A549 treated with AZD9567 at 1 μM for 4 hours (cell line): ENCODE results near the gene UBALD2. TPM values are rescaled to one million over a fixed set of nuclear protein-coding genes. Genes with fewer than 3 reads are reported as not detected.

Source experiments
- total RNA-seq: library from RNA; stranded (reverse); fragments of 200-300 nt; extraction: Qiagen RNA extraction; gene quantifications from 5 replicates; pipeline ENCODE4 v1.2.3, GENCODE V29; 2022; ENCODE audit not compliant: insufficient read depth

The UBALD2 gene
- 30.3 to 120 TPM (median 109 TPM) in 5 replicates for total RNA-seq

DNA sequence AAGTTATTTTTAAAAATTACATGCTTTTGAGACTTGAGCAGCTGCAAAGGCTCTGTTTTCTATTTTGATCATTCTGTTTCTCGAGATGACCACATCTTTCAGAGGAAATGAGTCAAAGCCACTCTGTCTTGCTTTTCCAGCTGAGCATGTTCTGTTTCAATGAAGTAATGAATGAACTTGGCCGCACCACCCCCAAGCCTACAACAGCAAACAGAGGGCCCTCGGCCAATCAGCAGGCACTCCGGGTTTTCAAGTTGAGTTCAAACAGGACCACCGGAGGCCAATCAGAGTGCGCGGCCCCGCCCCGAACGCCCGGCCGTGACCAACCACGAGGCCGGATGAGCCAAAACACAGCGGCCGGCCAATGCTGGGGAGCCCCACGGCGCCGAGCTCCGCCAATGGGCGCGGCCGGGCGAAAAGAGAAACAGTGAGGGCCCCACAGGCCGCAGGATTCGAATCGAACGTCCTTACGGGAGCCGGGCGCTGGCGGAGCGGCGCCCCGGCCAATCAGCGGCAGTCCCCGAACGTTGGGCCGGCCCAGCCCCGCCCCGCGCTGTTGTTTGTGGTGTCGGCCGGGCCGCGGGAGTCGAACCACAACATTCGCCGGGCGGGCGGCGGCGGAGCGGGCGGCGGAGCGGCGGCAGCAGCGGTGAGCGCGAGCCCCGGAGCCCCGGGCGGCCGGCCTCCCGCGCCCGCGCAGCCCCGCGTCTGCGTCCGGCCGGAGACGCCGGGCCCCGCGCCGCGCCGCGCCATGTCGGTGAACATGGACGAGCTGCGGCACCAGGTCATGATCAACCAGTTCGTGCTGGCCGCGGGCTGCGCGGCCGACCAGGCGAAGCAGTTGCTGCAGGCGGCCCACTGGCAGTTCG lies at the start of gene UBALD2:
Gene UBALD2 (plus strand): TSS at position 594 of the 869 bp plus-strand sequence. CDS start 158 bp downstream, at position 752.

DNA sequence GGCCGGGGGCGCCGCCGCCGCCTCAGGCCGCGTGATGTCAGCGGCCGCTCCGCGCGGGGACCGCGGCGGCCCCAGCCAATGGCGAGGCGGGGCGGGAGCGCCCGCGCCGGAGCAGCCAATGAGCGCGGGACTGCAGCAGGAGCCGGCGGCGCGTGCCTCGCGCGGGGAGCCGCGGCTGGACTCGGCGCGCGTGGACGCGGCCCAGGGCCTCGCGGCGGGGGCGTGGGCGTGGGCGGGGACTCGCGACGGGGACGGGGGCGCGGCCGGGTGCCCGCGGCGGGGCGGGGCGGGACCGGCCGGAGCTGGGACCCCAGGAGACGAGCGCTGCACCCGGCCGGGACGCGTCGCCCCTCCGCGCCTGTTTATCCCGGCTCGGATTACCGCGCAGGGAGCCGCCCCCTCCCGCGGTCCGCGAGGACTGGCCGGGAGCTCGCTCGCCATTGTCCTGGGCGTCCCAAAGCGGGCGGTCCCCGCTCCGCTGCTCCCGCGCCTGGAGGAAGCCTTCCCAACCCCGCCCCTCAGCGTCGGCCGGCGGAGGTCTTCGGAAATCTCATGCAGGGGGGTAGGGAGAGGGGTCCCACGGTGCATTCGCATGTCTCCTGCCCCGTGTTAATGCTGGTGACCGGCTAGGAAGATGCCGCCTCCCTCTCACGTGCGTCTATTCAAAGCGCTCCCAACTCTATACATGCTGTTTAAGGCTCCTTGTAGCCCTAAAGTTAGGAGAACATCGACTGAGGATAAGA lies 24.5 kb upstream of the UBALD2 start, which contains the start of gene RNF157:
Gene RNF157 (minus strand): TSS at position 33 of the 743 bp plus-strand sequence. CDS start 253 bp downstream, outside the sequence.

GRCh38 chr17:76307966-76308338 lies 42.8 kb downstream of the UBALD2 start, which contains the start of gene QRICH2:
Gene QRICH2, minus strand, starts transcription at chr17:76308276. Its CDS starts 278 bp downstream, at chr17:76307998.

Other genes starting within 250 kb of the UBALD2 start
- 8.9 to 18.2 TPM (median 16.9 TPM) in 5 replicates for gene EVPL, start 238.0 kb upstream of the UBALD2 start, total RNA-seq
- 82.2 to 91.8 TPM (median 85.0 TPM) in 5 replicates for gene SRP68, start 192.8 kb upstream of the UBALD2 start, total RNA-seq
- gene GALR2, start 190.6 kb upstream of the UBALD2 start, total RNA-seq, result 1.5 to 2.0 TPM (median 1.8 TPM) in 4 of 5 replicates, not detected in the other
- 0.21 to 0.52 TPM (median 0.46 TPM) in 4 of 5 replicates, not detected in the other for gene ZACN, start 186.2 kb upstream of the UBALD2 start, total RNA-seq
- gene EXOC7, start 161.6 kb upstream of the UBALD2 start, total RNA-seq, result 45.7 to 65.2 TPM (median 60.0 TPM) in 5 replicates
- 0.47 to 0.64 TPM (median 0.59 TPM) in 4 of 5 replicates, not detected in the other for gene FOXJ1, start 124.1 kb upstream of the UBALD2 start, total RNA-seq
- 6.9 to 10.0 TPM (median 8.0 TPM) in 5 replicates for gene RNF157, start 24.9 kb upstream of the UBALD2 start, total RNA-seq
- gene QRICH2, start 42.9 kb downstream of the UBALD2 start, total RNA-seq, result 0.35 to 1.8 TPM (median 0.97 TPM) in 5 replicates
- 54.4 to 85.5 TPM (median 63.9 TPM) in 5 replicates for gene PRPSAP1, start 88.6 kb downstream of the UBALD2 start, total RNA-seq
- 26.4 to 48.0 TPM (median 41.0 TPM) in 5 replicates for gene SPHK1, start 119.3 kb downstream of the UBALD2 start, total RNA-seq
- gene UBE2O, start 187.8 kb downstream of the UBALD2 start, total RNA-seq, result 25.7 to 33.1 TPM (median 32.3 TPM) in 5 replicates
- 0.17 to 0.78 TPM (median 0.37 TPM) in 4 of 5 replicates, not detected in the other for gene AANAT, start 202.3 kb downstream of the UBALD2 start, total RNA-seq
- 52.5 to 68.3 TPM (median 63.8 TPM) in 5 replicates for gene RHBDF2, start 236.1 kb downstream of the UBALD2 start, total RNA-seq